NCI-H187 (cell line): ENCODE results near the gene HAUS3.
A peak's percentile ranks its signal among the peaks of the same experiment; 100 is the strongest.
"Not testable (repeated sequence)": the region's sequence is repeated elsewhere in the genome, so short reads cannot be mapped to it uniquely, and the experiment has no call there.

ENCODE experiments used
- DNase-seq, 2 experiments: peaks; one replicate each; lab custom pipeline; 2025; lab: John Stamatoyannopoulos, UW

HAUS3 gene

DNA sequence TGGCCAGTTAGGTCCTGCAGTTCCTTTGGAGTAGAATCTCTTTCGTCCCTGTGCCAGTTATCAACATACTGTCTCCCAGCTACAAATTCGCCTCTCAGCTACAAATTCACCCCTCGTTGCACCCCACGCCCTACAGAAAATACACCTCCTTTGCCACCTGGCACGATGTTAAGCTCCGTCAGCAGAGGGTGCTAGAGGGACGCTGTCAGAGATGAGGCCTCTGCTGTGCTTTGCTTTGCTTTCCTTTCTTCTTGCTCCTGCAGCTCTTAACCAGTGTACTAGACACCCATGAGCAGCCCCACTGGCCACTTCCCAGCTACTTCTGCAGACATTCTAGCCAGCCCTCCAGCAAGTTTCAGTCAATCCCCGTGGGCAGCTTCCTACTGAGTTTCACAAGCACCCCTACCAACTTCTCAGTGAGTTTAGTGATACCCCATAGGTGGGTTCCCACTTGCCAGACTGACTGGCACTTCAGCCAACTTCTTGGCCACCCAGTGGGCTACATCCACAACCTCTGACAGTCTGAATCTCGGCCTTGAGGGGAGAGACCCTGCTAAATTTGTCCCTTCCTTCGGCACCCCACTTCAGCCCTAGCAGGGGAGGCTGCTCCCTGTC lies 21.8 kb downstream of the HAUS3 start:
- DNase-seq: peak; percentile 47 to 64

DNA sequence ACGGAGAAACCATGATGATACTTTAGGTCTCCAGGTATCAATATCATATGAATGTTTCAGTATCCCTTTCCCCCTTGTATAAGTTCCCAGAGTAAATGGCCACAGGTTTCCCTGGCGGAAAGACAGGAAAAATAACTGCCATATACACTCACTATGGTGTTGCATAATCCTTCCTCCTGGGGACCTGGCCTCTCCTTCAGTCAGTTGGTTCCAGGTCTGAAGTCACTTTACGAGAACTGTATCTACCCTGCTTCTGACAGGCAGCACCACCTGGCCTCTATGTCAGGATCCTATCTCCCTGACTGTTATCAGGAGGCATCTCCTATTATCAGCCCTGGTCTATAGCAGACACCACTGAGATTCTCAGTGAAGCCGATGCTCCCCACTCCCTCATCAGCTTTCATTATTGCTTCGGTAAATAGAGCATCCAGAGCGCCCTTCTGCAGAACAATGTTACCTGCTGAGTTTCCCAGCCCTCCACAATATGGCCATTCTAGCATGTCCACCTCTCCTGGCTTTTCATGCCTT lies 22.6 kb downstream of the HAUS3 start:
- DNase-seq: no peak

GRCh38 chr4:2218436-2218835 lies 23.5 kb downstream of the HAUS3 start:
- DNase-seq: no peak

- no peak for DNase-seq
Observed at GRCh38 chr4:2217726-2218125, 24.2 kb downstream of the HAUS3 start.

- DNase-seq: no peak
Observed at GRCh38 chr4:2212831-2213230, 29.1 kb downstream of the HAUS3 start.

DNA sequence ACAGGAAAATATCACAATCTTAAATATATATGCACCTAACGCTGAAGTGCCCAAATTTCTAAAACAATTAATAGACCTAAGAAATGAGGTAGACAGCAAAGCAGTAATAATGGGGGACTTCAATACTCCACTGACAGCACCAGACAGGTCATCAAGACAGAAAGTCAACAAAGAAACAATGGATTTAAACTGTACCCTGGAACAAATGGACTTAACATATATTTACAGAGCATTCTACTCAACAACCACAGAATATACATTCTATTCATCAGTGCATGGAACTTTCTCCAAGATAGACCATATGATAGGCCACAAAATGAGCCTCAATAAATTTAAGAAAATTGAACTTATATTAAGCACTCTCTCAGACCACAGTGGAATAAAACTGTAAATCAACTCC lies 39.1 kb downstream of the HAUS3 start:
- not testable (repeated sequence) for DNase-seq

DNA sequence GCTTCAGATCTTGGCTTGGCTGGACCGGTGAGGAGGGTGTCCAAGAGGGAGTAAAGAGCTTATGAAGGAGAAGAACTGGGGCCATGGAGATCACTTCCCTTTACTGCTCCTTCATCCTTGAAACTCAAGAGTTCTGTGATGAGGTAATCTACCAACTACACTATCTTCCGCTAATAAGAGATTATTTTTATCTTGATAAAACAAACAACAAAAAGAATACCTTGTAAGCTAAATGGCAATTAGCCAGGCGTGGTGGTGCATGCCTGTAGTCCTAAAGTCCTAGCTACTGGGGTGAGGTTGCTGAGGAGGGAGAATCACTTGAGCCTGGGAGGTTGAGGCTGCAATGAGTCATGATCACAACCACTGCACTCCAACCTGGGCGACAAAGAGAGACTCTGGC lies 47.4 kb downstream of the HAUS3 start:
- DNase-seq: no peak

- no peak for DNase-seq
Observed at GRCh38 chr4:2193326-2193725, 48.6 kb downstream of the HAUS3 start.

GRCh38 chr4:2186865-2187172 lies 55.1 kb downstream of the HAUS3 start:
- DNase-seq: no peak

DNA sequence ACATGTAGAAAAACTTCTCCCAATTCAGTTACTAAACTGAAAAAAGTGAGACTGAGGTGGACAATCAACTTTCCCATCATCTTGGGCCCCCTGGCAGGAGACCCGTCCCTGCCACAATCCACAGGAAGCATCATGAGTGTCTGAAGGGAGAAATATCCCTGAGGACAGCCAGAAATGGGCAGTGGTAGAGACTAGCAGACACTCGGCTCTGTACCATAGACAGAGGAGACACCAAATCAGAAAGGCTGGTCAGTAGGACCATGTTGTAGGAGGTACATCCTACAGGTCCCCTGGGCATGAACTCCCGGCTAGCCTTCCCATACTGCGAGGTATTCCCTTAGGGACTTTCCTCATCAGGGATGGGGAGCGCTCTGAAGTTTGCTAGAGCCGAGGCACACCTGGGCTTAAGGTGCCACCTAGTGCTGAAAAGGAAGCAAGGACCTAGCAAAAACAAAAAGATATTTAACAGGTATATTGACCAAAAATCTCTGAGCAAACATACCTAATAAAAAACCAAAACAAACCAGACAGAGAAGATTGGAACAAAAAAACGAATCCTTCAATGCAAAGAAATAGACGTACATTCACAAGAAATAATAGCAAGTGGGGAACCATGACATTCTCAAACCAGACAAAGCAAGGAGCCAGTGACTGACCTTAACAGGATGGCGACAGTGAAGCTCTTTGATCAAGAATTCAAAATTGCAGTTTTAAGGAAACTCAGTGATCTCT lies 55.6 kb downstream of the HAUS3 start:
- DNase-seq: no peak

DNA sequence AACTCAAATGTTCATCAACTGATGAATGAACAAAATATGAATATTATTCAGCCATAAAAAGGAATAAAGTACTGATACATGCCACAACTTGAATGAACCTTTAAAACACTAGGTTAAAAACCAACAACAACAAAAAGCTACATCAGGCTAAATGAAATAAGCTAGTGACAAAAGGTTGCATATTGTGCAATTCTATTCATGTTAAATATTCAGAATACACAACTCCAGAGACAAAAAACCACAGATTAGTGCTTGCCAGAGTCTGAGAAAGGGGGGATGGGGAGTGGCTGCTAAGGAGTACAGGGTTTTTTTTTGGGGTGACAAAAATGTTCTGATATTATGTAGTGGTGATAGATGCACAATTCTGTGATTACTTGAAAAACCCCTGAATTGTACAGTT lies 58.5 kb downstream of the HAUS3 start:
- DNase-seq: no peak

GRCh38 chr4:2182994-2183393 lies 58.9 kb downstream of the HAUS3 start:
- DNase-seq: no peak

GRCh38 chr4:2180410-2180809 lies 61.5 kb downstream of the HAUS3 start:
- DNase-seq: no peak

DNA sequence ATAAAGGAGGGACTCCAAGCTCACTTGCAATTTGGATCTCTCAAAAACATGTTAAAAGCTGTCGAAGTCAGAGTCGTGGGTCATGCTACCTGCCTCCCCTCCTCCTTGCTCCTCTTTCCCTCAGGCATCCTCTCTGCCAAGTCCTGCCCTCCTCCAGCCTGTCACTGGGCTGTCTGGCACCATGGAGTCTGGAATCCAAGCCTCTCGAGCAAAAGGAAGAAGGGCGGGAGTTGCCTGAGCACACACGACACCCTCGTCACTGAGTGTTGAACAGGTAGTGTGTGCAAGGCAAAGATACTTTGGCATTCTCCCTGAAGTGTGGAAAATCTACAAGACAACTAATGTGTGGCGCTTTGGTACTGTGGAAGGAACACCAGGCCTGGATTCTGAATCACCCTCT lies 62.2 kb downstream of the HAUS3 start:
- no peak for DNase-seq

GRCh38 chr4:2178986-2179385 lies 62.9 kb downstream of the HAUS3 start:
- DNase-seq: no peak
